ENCODE results near the gene CHMP4A. TPM values are rescaled to one million over a fixed set of nuclear protein-coding genes. Genes with fewer than 3 reads are reported as not detected.

CHMP4A gene
- total RNA-seq, 1 experiment from 2014 or later: 31.2 TPM

DNA sequence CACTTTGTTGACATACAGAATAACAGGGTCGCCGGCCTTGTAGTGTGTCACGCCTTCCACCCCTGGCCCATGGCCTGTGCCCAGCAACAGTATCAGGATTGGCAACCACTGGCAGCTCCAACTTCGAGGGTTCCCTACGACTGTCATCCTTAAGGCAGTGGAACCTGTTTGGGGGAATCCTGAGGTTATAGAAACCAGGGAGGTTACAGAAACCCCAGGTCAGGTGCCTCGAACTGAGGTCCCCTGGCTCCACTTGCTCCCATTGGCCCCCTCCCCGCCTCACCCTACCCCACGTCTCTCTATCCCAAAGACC lies 18.5 kb downstream of the CHMP4A start:
- no peaks in the 10 kb centered on the region for H3K9me2 ChIP-seq (ENCODE audit: insufficient read depth)
- CTCF ChIA-PET: no interaction called here
- DNase-seq: no peak
- peaks cover 8% of the 10 kb centered on the region; the same call in 1 of the 2 replicates for H3F3A ChIP-seq (ENCODE audit: insufficient read depth, low read depth)
- H3K27ac ChIP-seq: peak overlapping the region; percentile 80; the same call in 1 of the 2 replicates
- H4K20me1 ChIP-seq (ENCODE audit: insufficient read depth): no peaks in the 10 kb centered on the region
- TF ChIP-seq EZH2 (IDR thresholded peaks at IDR 0.05; ENCODE audit: low read depth): no peak
- TF ChIP-seq, protein P1, sequence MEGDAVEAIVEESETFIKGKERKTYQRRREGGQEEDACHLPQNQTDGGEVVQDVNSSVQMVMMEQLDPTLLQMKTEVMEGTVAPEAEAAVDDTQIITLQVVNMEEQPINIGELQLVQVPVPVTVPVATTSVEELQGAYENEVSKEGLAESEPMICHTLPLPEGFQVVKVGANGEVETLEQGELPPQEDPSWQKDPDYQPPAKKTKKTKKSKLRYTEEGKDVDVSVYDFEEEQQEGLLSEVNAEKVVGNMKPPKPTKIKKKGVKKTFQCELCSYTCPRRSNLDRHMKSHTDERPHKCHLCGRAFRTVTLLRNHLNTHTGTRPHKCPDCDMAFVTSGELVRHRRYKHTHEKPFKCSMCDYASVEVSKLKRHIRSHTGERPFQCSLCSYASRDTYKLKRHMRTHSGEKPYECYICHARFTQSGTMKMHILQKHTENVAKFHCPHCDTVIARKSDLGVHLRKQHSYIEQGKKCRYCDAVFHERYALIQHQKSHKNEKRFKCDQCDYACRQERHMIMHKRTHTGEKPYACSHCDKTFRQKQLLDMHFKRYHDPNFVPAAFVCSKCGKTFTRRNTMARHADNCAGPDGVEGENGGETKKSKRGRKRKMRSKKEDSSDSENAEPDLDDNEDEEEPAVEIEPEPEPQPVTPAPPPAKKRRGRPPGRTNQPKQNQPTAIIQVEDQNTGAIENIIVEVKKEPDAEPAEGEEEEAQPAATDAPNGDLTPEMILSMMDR (conservative IDR thresholded peaks at IDR 0.05): no peak
- no TSS peak for BruUV-seq (replicated peaks)
- H3K4me3 ChIP-seq: peak overlapping the region; percentile 71
- 0 out of 2 replicates have a peak, but pooled peaks cover 7% of the 10 kb centered on the region for H3K4me1 ChIP-seq (replicated peaks; ENCODE audit: insufficient read depth)
- H3K4me2 ChIP-seq: peak overlapping the region; percentile 71
- H3K79me2 ChIP-seq (ENCODE audit: low read depth): peaks cover 35% of the 10 kb centered on the region
- POLR2A ChIA-PET (ENCODE audit: unreplicated experiment): interaction anchor here (0.7 to 1.2 kb wide), 2 partner anchors 18 to 58 kb away, joined by 3 to 5 read pairs; partner anchors contain the start of gene CHMP4A
- intact Hi-C loops (cut with micrococcal nuclease; ENCODE audit: unreplicated experiment): loop anchor here (2.0 kb wide), 1 partner anchor 18 kb away; the partner anchor contains the start of gene CHMP4A
- H3K9me3 ChIP-seq (ENCODE audit: insufficient read depth, low read depth): no peaks in the 10 kb centered on the region
- no peaks in the 10 kb centered on the region for H3K36me3 ChIP-seq (ENCODE audit: low read depth)
- H3K27me3 ChIP-seq (ENCODE audit: insufficient read depth, low read depth): no peaks in the 10 kb centered on the region
- peak overlapping the region; percentile 91 for H2AFZ ChIP-seq

DNA sequence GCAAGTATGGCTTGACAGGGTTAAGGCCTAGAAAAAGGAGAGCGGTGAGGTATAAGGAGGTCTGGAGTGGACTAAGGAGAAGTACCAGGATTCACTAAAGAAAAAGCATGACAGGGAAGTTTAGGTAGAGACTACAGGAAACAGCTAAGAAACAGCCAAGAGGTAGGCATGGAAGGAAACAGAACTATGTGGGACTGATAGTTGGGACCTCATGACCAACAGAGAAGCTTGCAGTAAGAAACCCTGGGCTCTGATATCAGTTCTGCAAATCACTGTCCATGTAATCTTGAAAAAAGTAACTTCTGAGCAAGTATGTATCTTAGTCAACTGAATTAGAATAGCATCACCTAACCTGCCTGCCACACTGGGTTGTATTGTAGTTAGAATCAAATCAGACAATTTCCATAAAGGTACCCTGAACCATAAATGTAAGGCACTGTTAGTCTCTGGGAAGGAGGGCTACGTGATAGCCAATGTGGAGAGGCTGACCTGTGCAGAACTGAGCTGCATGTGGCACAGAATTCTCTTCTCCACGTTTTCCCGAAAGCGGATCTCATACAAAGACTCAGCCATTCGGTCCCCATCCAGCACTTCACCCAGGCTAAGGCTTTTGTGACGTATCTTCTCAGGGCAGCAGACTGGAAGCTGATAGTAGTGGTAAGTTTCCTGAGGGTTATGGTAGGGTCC lies 19.0 kb downstream of the CHMP4A start:
- no peak for DNase-seq
- no peaks in the 10 kb centered on the region for H3K36me3 ChIP-seq (ENCODE audit: low read depth)
- POLR2A ChIA-PET (ENCODE audit: unreplicated experiment): interaction anchor here (1.2 kb wide), 1 partner anchor 57 kb away, joined by 5 read pairs; no protein-coding TSS in a partner anchor
- intact Hi-C loops (cut with micrococcal nuclease; ENCODE audit: unreplicated experiment): loop anchor here (2.0 kb wide), 1 partner anchor 18 kb away; the partner anchor contains the start of gene CHMP4A
- no peaks in the 10 kb centered on the region for H3K27me3 ChIP-seq (ENCODE audit: insufficient read depth, low read depth)
- H4K20me1 ChIP-seq (ENCODE audit: insufficient read depth): no peaks in the 10 kb centered on the region
- H3K4me3 ChIP-seq: peak overlapping the region; percentile 71; the same call in 1 of the 2 replicates
- peaks cover 35% of the 10 kb centered on the region for H3K79me2 ChIP-seq (ENCODE audit: low read depth)
- peak overlapping the region; percentile 71 for H3K4me2 ChIP-seq
- no peaks in the 10 kb centered on the region for H3K9me3 ChIP-seq (ENCODE audit: insufficient read depth, low read depth)
- H3K27ac ChIP-seq: no peak overlapping the region
- H3K9me2 ChIP-seq (ENCODE audit: insufficient read depth): no peaks in the 10 kb centered on the region
- 0 out of 2 replicates have a peak, but pooled peaks cover 9% of the 10 kb centered on the region for H3K4me1 ChIP-seq (replicated peaks; ENCODE audit: insufficient read depth)
- peaks cover 8% of the 10 kb centered on the region; the same call in 1 of the 2 replicates for H3F3A ChIP-seq (ENCODE audit: insufficient read depth, low read depth)
- BruUV-seq (replicated peaks): TSS peak; percentile 51
- TF ChIP-seq, protein P1 (conservative IDR thresholded peaks at IDR 0.05): no peak
- no peak for TF ChIP-seq EZH2 (IDR thresholded peaks at IDR 0.05; ENCODE audit: low read depth)
- CTCF ChIA-PET: no interaction called here
- no peak overlapping the region; the same call in 1 of the 2 replicates for H2AFZ ChIP-seq

DNA sequence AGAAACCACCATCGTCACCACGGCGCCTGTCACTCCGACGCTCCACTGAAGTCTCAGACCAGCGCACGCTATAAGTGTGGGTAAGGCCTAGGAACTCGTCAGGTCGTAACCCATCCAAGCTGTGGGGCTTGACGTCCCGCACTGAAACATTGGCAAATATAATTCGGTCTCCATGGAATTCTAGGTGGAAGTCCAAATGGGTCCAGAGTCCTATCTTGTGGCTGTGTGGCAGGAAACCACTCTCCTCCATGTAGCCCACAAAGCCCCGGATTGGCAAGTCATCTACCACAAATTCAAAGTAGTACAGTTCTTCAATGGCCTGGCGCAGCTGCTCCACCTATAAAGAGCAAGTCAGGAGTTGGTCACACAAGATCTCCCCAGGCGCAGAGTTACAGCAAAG lies 20.4 kb downstream of the CHMP4A start:
- no peaks in the 10 kb centered on the region for H3K9me2 ChIP-seq (ENCODE audit: insufficient read depth)
- H3K27me3 ChIP-seq (ENCODE audit: insufficient read depth, low read depth): no peaks in the 10 kb centered on the region
- intact Hi-C loops (cut with micrococcal nuclease; ENCODE audit: unreplicated experiment): no loop called here
- H3K4me1 ChIP-seq (replicated peaks; ENCODE audit: insufficient read depth): peaks cover 14% of the 10 kb centered on the region
- BruUV-seq (replicated peaks): no TSS peak
- no peaks in the 10 kb centered on the region for H3K9me3 ChIP-seq (ENCODE audit: insufficient read depth, low read depth)
- H4K20me1 ChIP-seq (ENCODE audit: insufficient read depth): no peaks in the 10 kb centered on the region
- CTCF ChIA-PET: no interaction called here
- no peak for DNase-seq
- TF ChIP-seq, protein P1 (conservative IDR thresholded peaks at IDR 0.05): no peak
- no peak for TF ChIP-seq EZH2 (IDR thresholded peaks at IDR 0.05; ENCODE audit: low read depth)
- no peak overlapping the region for H3K27ac ChIP-seq
- peaks cover 11% of the 10 kb centered on the region; the same call in 1 of the 2 replicates for H3F3A ChIP-seq (ENCODE audit: insufficient read depth, low read depth)
- no peak overlapping the region for H3K4me2 ChIP-seq
- H3K79me2 ChIP-seq (ENCODE audit: low read depth): peaks cover 36% of the 10 kb centered on the region
- H2AFZ ChIP-seq: no peak overlapping the region
- H3K4me3 ChIP-seq: no peak overlapping the region
- POLR2A ChIA-PET (ENCODE audit: unreplicated experiment): no interaction called here
- H3K36me3 ChIP-seq (ENCODE audit: low read depth): no peaks in the 10 kb centered on the region
